Activated naive CD4-positive, alpha-beta T cell treated with anti-CD3 and anti-CD28 coated beads, Interleukin-2, amount 50 U/mL, for 24 hours (primary cell): Measurements from ENCODE around the gene INIP.
A peak's percentile ranks its signal among the peaks of the same experiment; 100 is the strongest.

Experiments used
- H3K27ac Mint-ChIP-seq: one replicate; pipeline ENCODE4 v1.8.0; 2021; ENCODE audit warnings: mild to moderate bottlenecking, mixed read lengths
- H3K27me3 Mint-ChIP-seq: one replicate; pipeline ENCODE4 v1.8.0; 2021; ENCODE audit warnings: mixed read lengths
- H3K36me3 Mint-ChIP-seq: one replicate; pipeline ENCODE4 v1.8.0; 2021; ENCODE audit warnings: mixed read lengths
- H3K4me1 Mint-ChIP-seq: one replicate; pipeline ENCODE4 v1.8.0; 2021; ENCODE audit warnings: mixed read lengths
- H3K4me3 Mint-ChIP-seq: one replicate; pipeline ENCODE4 v1.8.0; 2021; ENCODE audit warnings: mild to moderate bottlenecking, mixed read lengths
- H3K9me3 Mint-ChIP-seq: one replicate; pipeline ENCODE4 v1.8.0; 2021; ENCODE audit warnings: mixed read lengths

Gene INIP

DNA sequence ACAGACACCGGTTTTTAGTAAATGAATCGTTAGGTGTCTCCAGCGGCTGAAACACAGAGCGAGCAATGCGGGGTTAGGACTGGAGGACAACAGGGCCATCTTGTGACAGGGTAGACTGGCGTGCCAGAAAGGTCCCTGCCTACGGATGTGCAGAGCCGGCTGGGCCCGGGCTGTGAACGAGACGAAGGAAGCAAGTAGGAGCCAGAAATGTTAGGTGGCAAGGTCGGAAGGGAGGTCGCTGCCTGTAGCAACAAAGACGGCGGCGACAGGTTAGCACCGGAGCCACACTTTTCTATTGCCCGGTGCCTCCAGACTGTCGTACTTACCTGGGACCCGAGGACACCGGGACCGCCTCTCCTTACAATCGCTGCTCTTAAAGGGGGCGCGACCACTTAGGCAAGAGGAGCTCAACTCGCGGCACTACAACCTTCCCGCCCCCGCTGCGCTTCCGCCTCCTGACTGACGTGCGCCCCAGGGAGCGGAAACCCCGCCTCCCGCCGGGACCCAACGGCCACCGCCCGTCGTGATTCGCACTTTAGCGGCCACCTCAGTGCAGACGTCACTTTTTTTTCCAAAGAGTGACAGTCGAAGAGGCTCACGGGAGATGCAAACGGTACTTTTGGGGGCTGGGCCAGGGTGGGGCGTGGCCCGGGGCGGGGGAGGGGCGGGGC lies at the start of gene INIP:
Gene INIP, minus strand, starts transcription at position 457 of the 671 bp plus-strand sequence. CDS start 1,632 bp downstream, outside the sequence.
- Mint-ChIP-seq H3K4me3 (peak within 1 kb of the TSS; percentile 97), H3K9me3 (no peaks in the 10 kb centered on the region), H3K27ac (peak within 1 kb of the TSS; percentile 99), H3K36me3 (peaks cover 8% of the 10 kb centered on the region), H3K27me3 (no peaks in the 10 kb centered on the region), H3K4me1 (peaks cover 21% of the 10 kb centered on the region)

GRCh38 chr9:112765281-112765680 lies 47.4 kb upstream of the INIP start:
- Mint-ChIP-seq H3K27me3 (no peaks in the 10 kb centered on the region), H3K4me3 (no peak overlapping the region), H3K9me3 (peaks cover 7% of the 10 kb centered on the region), H3K4me1 (peaks cover 7% of the 10 kb centered on the region), H3K27ac (no peak overlapping the region), H3K36me3 (peaks cover 16% of the 10 kb centered on the region)

- peaks cover 7% of the 10 kb centered on the region for H3K9me3 Mint-ChIP-seq
- H3K4me1 Mint-ChIP-seq = peaks cover 11% of the 10 kb centered on the region
- H3K27ac Mint-ChIP-seq = no peak overlapping the region
- H3K36me3 Mint-ChIP-seq = peaks cover 16% of the 10 kb centered on the region
- H3K27me3 Mint-ChIP-seq = no peaks in the 10 kb centered on the region
- H3K4me3 Mint-ChIP-seq = no peak overlapping the region
Measured at GRCh38 chr9:112764837-112765236, 46.9 kb upstream of the INIP start.

DNA sequence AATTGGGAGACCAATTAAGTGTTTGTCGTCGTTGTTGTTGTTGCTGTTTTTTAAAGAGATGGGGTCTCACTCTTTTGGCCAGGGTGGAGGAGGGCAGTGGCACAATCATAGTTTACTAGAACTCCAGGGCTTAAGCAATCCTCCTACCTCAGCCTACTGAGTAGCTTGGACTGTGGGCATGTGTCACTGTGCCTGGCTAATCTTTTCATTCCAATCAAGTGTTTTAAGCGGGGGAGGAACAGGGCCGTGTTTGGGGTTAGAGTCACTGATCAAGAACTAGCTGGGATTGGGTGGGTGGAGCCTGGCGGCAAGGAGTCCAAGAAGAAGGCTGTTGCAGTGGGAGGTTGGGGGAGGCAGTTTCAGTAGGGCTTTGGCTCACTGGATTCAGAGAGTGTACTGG lies 46.4 kb upstream of the INIP start:
- peaks cover 7% of the 10 kb centered on the region for H3K9me3 Mint-ChIP-seq
- H3K4me1 Mint-ChIP-seq = peaks cover 13% of the 10 kb centered on the region
- H3K27ac Mint-ChIP-seq = no peak overlapping the region
- peaks cover 16% of the 10 kb centered on the region for H3K36me3 Mint-ChIP-seq
- no peaks in the 10 kb centered on the region for H3K27me3 Mint-ChIP-seq
- H3K4me3 Mint-ChIP-seq = no peak overlapping the region

- Mint-ChIP-seq H3K4me1 (peaks cover 22% of the 10 kb centered on the region), H3K27ac (no peak overlapping the region), H3K27me3 (no peaks in the 10 kb centered on the region), H3K9me3 (peaks cover 7% of the 10 kb centered on the region), H3K36me3 (peaks cover 9% of the 10 kb centered on the region), H3K4me3 (no peak overlapping the region)
Measured at GRCh38 chr9:112762726-112763518, 45.0 kb upstream of the INIP start.

- H3K27me3 Mint-ChIP-seq = no peaks in the 10 kb centered on the region
- peaks cover 7% of the 10 kb centered on the region for H3K9me3 Mint-ChIP-seq
- H3K27ac Mint-ChIP-seq = no peak overlapping the region
- peaks cover 30% of the 10 kb centered on the region for H3K4me1 Mint-ChIP-seq
- peaks cover 7% of the 10 kb centered on the region for H3K36me3 Mint-ChIP-seq
- no peak overlapping the region for H3K4me3 Mint-ChIP-seq
Measured at GRCh38 chr9:112761912-112762655, 44.2 kb upstream of the INIP start.

GRCh38 chr9:112760821-112761220 lies 42.9 kb upstream of the INIP start:
- Mint-ChIP-seq H3K4me3 (no peak overlapping the region), H3K27me3 (no peaks in the 10 kb centered on the region), H3K36me3 (peaks cover 1% of the 10 kb centered on the region), H3K4me1 (peaks cover 38% of the 10 kb centered on the region), H3K9me3 (no peaks in the 10 kb centered on the region), H3K27ac (no peak overlapping the region)

GRCh38 chr9:112757940-112758339 lies 40.0 kb upstream of the INIP start:
- H3K4me1 Mint-ChIP-seq = peaks cover 65% of the 10 kb centered on the region
- H3K4me3 Mint-ChIP-seq = no peak overlapping the region
- no peaks in the 10 kb centered on the region for H3K9me3 Mint-ChIP-seq
- no peak overlapping the region for H3K27ac Mint-ChIP-seq
- no peaks in the 10 kb centered on the region for H3K27me3 Mint-ChIP-seq
- H3K36me3 Mint-ChIP-seq = no peaks in the 10 kb centered on the region

- H3K9me3 Mint-ChIP-seq = no peaks in the 10 kb centered on the region
- no peak overlapping the region for H3K4me3 Mint-ChIP-seq
- H3K36me3 Mint-ChIP-seq = no peaks in the 10 kb centered on the region
- H3K27me3 Mint-ChIP-seq = no peaks in the 10 kb centered on the region
- H3K4me1 Mint-ChIP-seq = peaks cover 70% of the 10 kb centered on the region
- H3K27ac Mint-ChIP-seq = no peak overlapping the region
Measured at GRCh38 chr9:112757282-112757883, 39.5 kb upstream of the INIP start.

DNA sequence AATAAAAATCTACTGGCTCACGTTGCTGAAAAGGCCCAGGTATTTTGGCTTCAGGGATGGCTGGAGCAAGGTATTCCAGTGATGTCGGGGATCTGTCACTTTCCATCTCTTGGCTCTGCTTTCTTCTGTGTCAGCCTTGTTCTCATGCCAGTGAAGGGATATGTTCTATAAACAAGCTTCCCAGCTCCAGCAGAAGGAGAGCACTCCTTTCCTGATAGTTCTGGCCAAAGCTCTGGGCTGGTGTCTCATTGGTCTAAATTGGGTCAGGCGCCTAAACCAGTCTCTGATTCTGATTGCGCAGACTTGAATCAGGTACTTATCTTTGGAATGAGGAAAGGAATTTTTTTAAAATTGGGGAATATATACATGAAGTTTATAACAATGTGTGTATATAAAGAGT lies 37.8 kb upstream of the INIP start:
- no peaks in the 10 kb centered on the region for H3K36me3 Mint-ChIP-seq
- no peak overlapping the region for H3K4me3 Mint-ChIP-seq
- H3K27ac Mint-ChIP-seq = no peak overlapping the region
- peaks cover 78% of the 10 kb centered on the region for H3K4me1 Mint-ChIP-seq
- H3K27me3 Mint-ChIP-seq = no peaks in the 10 kb centered on the region
- H3K9me3 Mint-ChIP-seq = no peaks in the 10 kb centered on the region

- Mint-ChIP-seq H3K36me3 (no peaks in the 10 kb centered on the region), H3K4me3 (peak overlapping the region; percentile 39), H3K4me1 (peaks cover 75% of the 10 kb centered on the region), H3K27me3 (no peaks in the 10 kb centered on the region), H3K27ac (peak overlapping the region; percentile 0), H3K9me3 (no peaks in the 10 kb centered on the region)
Measured at GRCh38 chr9:112755016-112755427, 37.1 kb upstream of the INIP start.

DNA sequence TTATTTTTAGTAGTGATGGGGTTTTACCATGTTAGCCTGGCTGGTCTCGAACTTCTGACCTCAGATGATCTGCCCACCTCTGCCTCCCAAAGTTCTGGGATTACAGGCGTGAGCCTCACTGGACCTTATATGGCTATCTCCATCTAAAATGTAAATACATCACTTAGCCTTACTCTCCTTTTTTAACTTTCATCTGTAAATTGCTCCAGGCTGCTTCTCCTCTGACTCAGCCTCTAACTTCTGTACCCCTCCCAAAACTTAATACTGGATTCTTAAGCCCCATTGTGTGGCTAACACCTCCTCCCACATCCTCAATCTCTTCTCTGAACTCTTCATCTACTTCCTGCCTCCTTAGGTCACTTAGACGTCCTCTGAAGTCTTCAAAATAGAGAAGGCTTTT lies 36.7 kb upstream of the INIP start:
- H3K27ac Mint-ChIP-seq = peak overlapping the region; percentile 0
- no peaks in the 10 kb centered on the region for H3K27me3 Mint-ChIP-seq
- H3K36me3 Mint-ChIP-seq = no peaks in the 10 kb centered on the region
- peaks cover 76% of the 10 kb centered on the region for H3K4me1 Mint-ChIP-seq
- H3K9me3 Mint-ChIP-seq = no peaks in the 10 kb centered on the region
- peak overlapping the region; percentile 39 for H3K4me3 Mint-ChIP-seq

GRCh38 chr9:112753725-112754124 lies 35.8 kb upstream of the INIP start:
- H3K36me3 Mint-ChIP-seq = no peaks in the 10 kb centered on the region
- H3K4me3 Mint-ChIP-seq = peak overlapping the region; percentile 47
- no peak overlapping the region for H3K27ac Mint-ChIP-seq
- H3K4me1 Mint-ChIP-seq = peaks cover 79% of the 10 kb centered on the region
- H3K27me3 Mint-ChIP-seq = no peaks in the 10 kb centered on the region
- no peaks in the 10 kb centered on the region for H3K9me3 Mint-ChIP-seq

- Mint-ChIP-seq H3K9me3 (no peaks in the 10 kb centered on the region), H3K4me1 (peaks cover 72% of the 10 kb centered on the region), H3K36me3 (no peaks in the 10 kb centered on the region), H3K27me3 (no peaks in the 10 kb centered on the region), H3K27ac (no peak overlapping the region), H3K4me3 (peak overlapping the region; percentile 84)
Measured at GRCh38 chr9:112752334-112753125, 34.6 kb upstream of the INIP start.
